ENCODE data around the gene GIGYF2. TPM values are rescaled to one million over a fixed set of nuclear protein-coding genes. Genes with fewer than 3 reads are reported as not detected.

The GIGYF2 gene
- total and polyA plus RNA-seq, 8 donors: 7.1 to 158 (median 75.0) TPM

GRCh38 chr2:232873292-232873908, 176.3 kb downstream of the GIGYF2 start:
- WGBS, 5 donors: 77 to 94% (median 93%) methylated on average over 6 to 14 of the region's 14 CpGs
- DNase-seq: no peak
- intact Hi-C loops (cut with DNase I; ENCODE audit: low total_unique reads): no loop called here
- peaks cover 0 to 35% (median 24%) of the 10 kb centered on the region in 3 donors for H3K27me3 ChIP-seq
- TF ChIP-seq POLR2AphosphoS5 (IDR thresholded peaks at IDR 0.05) (no peak), POLR2A (IDR thresholded peaks at IDR 0.05) (no peak), EP300 (IDR thresholded peaks at IDR 0.05) (no peak), CTCF (IDR thresholded peaks at IDR 0.05) (no peak)
- peaks cover 17 to 37% (median 22%) of the 10 kb centered on the region in 4 donors for H3K4me1 ChIP-seq
- peak overlapping the region in 1 of 5 donors; percentile 40 for H3K27ac ChIP-seq
- H3K36me3 ChIP-seq: no peaks in the 10 kb centered on the region
- H3K4me3 ChIP-seq: no peak overlapping the region
- H3K9me3 ChIP-seq: no peaks in the 10 kb centered on the region

GRCh38 chr2:232873909-232874641, 176.9 kb downstream of the GIGYF2 start:
- Histone ChIP-seq H3K27ac (peak overlapping the region in 1 of 5 donors; percentile 40), H3K36me3 (no peaks in the 10 kb centered on the region), H3K4me1 (peaks cover 17 to 37% (median 22%) of the 10 kb centered on the region in 4 donors), H3K9me3 (no peaks in the 10 kb centered on the region), H3K4me3 (no peak overlapping the region), H3K27me3 (peaks cover 0 to 35% (median 24%) of the 10 kb centered on the region in 3 donors)
- intact Hi-C loops (cut with DNase I; ENCODE audit: low total_unique reads): no loop called here
- TF ChIP-seq POLR2A (IDR thresholded peaks at IDR 0.05): no peak
- peak in 1 of 3 donors; percentile 25 for TF ChIP-seq POLR2AphosphoS5 (IDR thresholded peaks at IDR 0.05)
- 47 to 70% (median 64%) methylated on average over 6 of the region's 6 CpGs for WGBS, 5 donors
- peak in 1 of 2 donors; percentile 63 for DNase-seq

- Histone ChIP-seq H3K36me3 (no peaks in the 10 kb centered on the region), H3K27me3 (peaks cover 0 to 35% (median 24%) of the 10 kb centered on the region in 3 donors), H3K4me3 (no peak overlapping the region), H3K9me3 (no peaks in the 10 kb centered on the region), H3K27ac (no peak overlapping the region), H3K4me1 (peaks cover 17 to 37% (median 22%) of the 10 kb centered on the region in 4 donors)
- TF ChIP-seq POLR2A (IDR thresholded peaks at IDR 0.05): no peak
- intact Hi-C loops (cut with DNase I; ENCODE audit: low total_unique reads): no loop called here
- no peak for DNase-seq
- WGBS, 5 donors: 87 to 95% (median 88%) methylated on average over 14 to 16 of the region's 16 CpGs
Measured at GRCh38 chr2:232874677-232875223, 177.6 kb downstream of the GIGYF2 start.

- no peaks in the 10 kb centered on the region for H3K36me3 ChIP-seq
- H3K4me3 ChIP-seq: peak overlapping the region; percentile 52 to 67 (median 58)
- peak in 1 of 2 donors; percentile 44 for DNase-seq
- H3K27ac ChIP-seq: peak overlapping the region in 1 of 5 donors; percentile 13
- H3K27me3 ChIP-seq: peaks cover 0 to 35% (median 24%) of the 10 kb centered on the region in 3 donors
- 18 to 25% (median 22%) methylated on average over 29 to 37 of the region's 37 CpGs for WGBS, 5 donors
- no peaks in the 10 kb centered on the region for H3K9me3 ChIP-seq
- intact Hi-C loops (cut with DNase I; ENCODE audit: low total_unique reads): no loop called here
- TF ChIP-seq CTCF (IDR thresholded peaks at IDR 0.05): no peak
- no peak for TF ChIP-seq POLR2AphosphoS5 (IDR thresholded peaks at IDR 0.05)
- no peak for TF ChIP-seq POLR2A (IDR thresholded peaks at IDR 0.05)
- no peak for TF ChIP-seq EP300 (IDR thresholded peaks at IDR 0.05)
- peaks cover 17 to 37% (median 22%) of the 10 kb centered on the region in 4 donors for H3K4me1 ChIP-seq
Measured at GRCh38 chr2:232875256-232876121, 178.4 kb downstream of the GIGYF2 start.
